ENCODE results near the gene UBE2E3. TPM values are rescaled to one million over a fixed set of nuclear protein-coding genes. Genes with fewer than 3 reads are reported as not detected.

The UBE2E3 gene
- total RNA-seq, 6 experiments from 2014 or later, result 99.4 to 131 (median 116) TPM

DNA sequence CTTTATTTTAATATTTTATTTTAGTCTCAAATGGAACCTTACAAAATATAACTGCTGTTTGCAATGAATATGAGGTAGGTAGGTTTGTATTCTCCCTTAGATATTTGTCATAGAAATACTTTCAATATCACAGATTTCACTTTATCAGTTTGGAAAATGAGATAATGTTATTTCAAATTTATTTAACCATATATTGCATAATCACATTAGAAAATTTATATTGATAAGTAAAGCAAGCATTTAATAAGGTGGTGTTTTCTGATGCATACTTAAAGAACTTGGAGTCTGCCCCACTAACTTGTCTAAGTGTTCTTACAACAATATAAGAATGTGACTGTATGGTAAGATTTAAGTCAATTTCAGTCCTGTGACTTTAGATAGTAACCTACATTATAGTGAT is 85.1 kb downstream of the UBE2E3 start:
- Mint-ChIP-seq H3K27ac (no peak overlapping the region), H3K4me1 (ENCODE audit: low read depth) (peaks cover 6% of the 10 kb centered on the region; the same call in 1 of the 2 replicates), H3K9me3 (no peaks in the 10 kb centered on the region), H3K4me3 (no peak overlapping the region), H3K36me3 (ENCODE audit: low read depth) (peaks cover 11% of the 10 kb centered on the region), H3K27me3 (ENCODE audit: insufficient read depth) (no peaks in the 10 kb centered on the region)
- no peak for TF ChIP-seq CTCF (IDR thresholded peaks at IDR 0.05)
- DNase-seq, result no peak

GRCh38 chr2:181066333-181066732 is 85.9 kb downstream of the UBE2E3 start:
- no peaks in the 10 kb centered on the region for H3K27me3 Mint-ChIP-seq (ENCODE audit: insufficient read depth)
- DNase-seq, result no peak
- no peaks in the 10 kb centered on the region for H3K9me3 Mint-ChIP-seq
- peaks cover 11% of the 10 kb centered on the region for H3K36me3 Mint-ChIP-seq (ENCODE audit: low read depth)
- TF ChIP-seq CTCF (IDR thresholded peaks at IDR 0.05), result no peak
- H3K4me1 Mint-ChIP-seq (ENCODE audit: low read depth), result peaks cover 6% of the 10 kb centered on the region
- H3K4me3 Mint-ChIP-seq, result no peak overlapping the region
- H3K27ac Mint-ChIP-seq, result no peak overlapping the region

DNA sequence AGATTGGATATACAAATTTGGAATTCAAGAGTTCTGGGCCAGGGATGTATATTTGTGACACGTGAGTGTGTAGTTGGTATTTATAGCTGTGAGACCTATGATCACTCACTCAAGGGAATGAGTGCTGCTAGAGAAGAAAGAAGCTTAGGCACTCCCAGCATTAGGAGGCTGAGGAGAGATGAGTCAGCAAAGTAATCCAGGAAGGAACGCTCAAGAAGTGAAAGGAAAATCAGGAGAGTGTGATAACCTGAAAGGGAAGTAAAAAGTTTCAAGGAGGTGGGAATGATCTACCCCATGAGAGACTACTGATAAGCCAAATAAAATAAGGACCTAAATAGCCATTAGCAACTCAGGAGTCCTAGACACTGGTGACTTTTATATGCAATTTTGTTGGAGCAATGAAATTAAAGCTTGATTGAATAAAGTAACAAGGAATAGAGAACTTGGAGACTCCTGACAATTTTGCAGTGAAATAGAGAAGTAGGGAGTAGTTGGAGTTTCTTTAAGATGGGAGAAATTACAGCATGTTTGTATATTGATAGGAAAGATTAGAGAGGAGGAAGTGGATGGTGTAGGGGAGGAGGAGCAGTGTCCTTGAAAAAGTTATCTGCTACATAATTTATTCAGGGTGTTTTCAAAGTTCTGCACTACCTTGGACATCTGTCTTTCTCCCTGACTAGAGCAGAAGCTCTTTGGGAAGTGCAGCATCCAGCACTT is 89.9 kb downstream of the UBE2E3 start:
- no peak overlapping the region for H3K4me3 Mint-ChIP-seq
- H3K4me1 Mint-ChIP-seq (ENCODE audit: low read depth), result no peaks in the 10 kb centered on the region; the same call in 1 of the 2 replicates
- no peak for TF ChIP-seq CTCF (IDR thresholded peaks at IDR 0.05)
- no peaks in the 10 kb centered on the region for H3K9me3 Mint-ChIP-seq
- no peaks in the 10 kb centered on the region; the same call in 1 of the 2 replicates for H3K36me3 Mint-ChIP-seq (ENCODE audit: low read depth)
- no peak overlapping the region for H3K27ac Mint-ChIP-seq
- DNase-seq, result peak; percentile 68
- no peaks in the 10 kb centered on the region for H3K27me3 Mint-ChIP-seq (ENCODE audit: insufficient read depth)

DNA sequence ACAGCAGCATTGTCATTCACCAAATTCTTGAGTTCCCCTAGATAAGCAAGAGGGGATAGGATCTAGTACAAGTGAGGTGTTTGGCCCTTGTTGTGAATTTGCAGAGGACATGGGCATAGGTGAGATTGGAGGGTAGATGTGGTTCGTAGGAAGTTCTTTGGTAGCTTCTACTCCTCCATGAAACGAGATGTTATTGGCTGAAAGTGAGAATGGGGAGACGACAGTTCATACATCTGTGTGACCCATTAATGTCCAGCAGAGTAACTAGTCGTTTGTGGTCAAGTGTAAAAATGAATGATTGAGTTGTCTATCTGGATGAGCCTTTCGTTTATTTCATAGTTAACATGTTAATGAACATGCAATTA is 90.4 kb downstream of the UBE2E3 start:
- Mint-ChIP-seq H3K4me3 (no peak overlapping the region), H3K27me3 (ENCODE audit: insufficient read depth) (peaks cover 1% of the 10 kb centered on the region; the same call in 1 of the 2 replicates), H3K27ac (no peak overlapping the region), H3K4me1 (ENCODE audit: low read depth) (no peaks in the 10 kb centered on the region; the same call in 1 of the 2 replicates), H3K9me3 (no peaks in the 10 kb centered on the region), H3K36me3 (ENCODE audit: low read depth) (no peaks in the 10 kb centered on the region; the same call in 1 of the 2 replicates)
- no peak for DNase-seq
- no peak for TF ChIP-seq CTCF (IDR thresholded peaks at IDR 0.05)

- no peaks in the 10 kb centered on the region for H3K9me3 Mint-ChIP-seq
- H3K4me3 Mint-ChIP-seq, result no peak overlapping the region
- peaks cover 9% of the 10 kb centered on the region for H3K4me1 Mint-ChIP-seq (ENCODE audit: low read depth)
- H3K27ac Mint-ChIP-seq, result peak overlapping the region; percentile 60
- no peaks in the 10 kb centered on the region; the same call in 1 of the 2 replicates for H3K36me3 Mint-ChIP-seq (ENCODE audit: low read depth)
- peak; percentile 16 for DNase-seq
- peaks cover 1% of the 10 kb centered on the region; the same call in 1 of the 2 replicates for H3K27me3 Mint-ChIP-seq (ENCODE audit: insufficient read depth)
- no peak for TF ChIP-seq CTCF (IDR thresholded peaks at IDR 0.05)
These were observed 92.3 kb downstream of the UBE2E3 start for GRCh38 chr2:181072486-181073235.

Measured in HFFc6 (cell line).